CD4-positive, alpha-beta T cell treated with Interleukin-1 beta for 1 hour (primary cell): ENCODE data around the gene TIMM13.
A peak's percentile ranks its signal among the peaks of the same experiment; 100 is the strongest.
"Not testable (repeated sequence)": the region's sequence is repeated elsewhere in the genome, so short reads cannot be mapped to it uniquely, and the experiment has no call there.

ENCODE experiments used
- DNase-seq, 2 donors: peaks; one replicate each; pipeline ENCODE4 v3.0.0-alpha.2; 2020 to 2022

TIMM13 gene

GRCh38 chr19:2429917-2430535 is 2.6 kb upstream of the TIMM13 start:
- no peak for DNase-seq

- no peak for DNase-seq
Measured at GRCh38 chr19:2428756-2429711, 1.6 kb upstream of the TIMM13 start.

GRCh38 chr19:2428321-2428690 is 920 bp upstream of the TIMM13 start:
- no peak for DNase-seq

GRCh38 chr19:2426611-2427428 is 566 bp downstream of the TIMM13 start:
- DNase-seq, result peak; percentile 31 to 53

GRCh38 chr19:2425622-2426581 is 1.5 kb downstream of the TIMM13 start:
- DNase-seq, result no peak

GRCh38 chr19:2424686-2425621 is 2.4 kb downstream of the TIMM13 start:
- no peak for DNase-seq

GRCh38 chr19:2423915-2424685 is 3.3 kb downstream of the TIMM13 start:
- DNase-seq, result no peak

GRCh38 chr19:2423071-2423914 is 4.1 kb downstream of the TIMM13 start:
- no peak for DNase-seq

GRCh38 chr19:2421581-2422306 is 5.6 kb downstream of the TIMM13 start:
- no peak for DNase-seq

GRCh38 chr19:2420490-2420889 is 6.9 kb downstream of the TIMM13 start:
- no peak for DNase-seq

GRCh38 chr19:2419754-2420153 is 7.6 kb downstream of the TIMM13 start:
- no peak for DNase-seq

GRCh38 chr19:2417881-2418406 is 9.4 kb downstream of the TIMM13 start:
- no peak for DNase-seq

- DNase-seq, result not testable (repeated sequence)
Measured at GRCh38 chr19:2417436-2417835, 9.9 kb downstream of the TIMM13 start.

GRCh38 chr19:2416321-2417097 is 10.9 kb downstream of the TIMM13 start:
- no peak for DNase-seq

- DNase-seq, result no peak
Measured at GRCh38 chr19:2415973-2416319, 11.4 kb downstream of the TIMM13 start.

GRCh38 chr19:2415281-2415972 is 12.0 kb downstream of the TIMM13 start:
- DNase-seq, result no peak

- no peak for DNase-seq
Measured at GRCh38 chr19:2413629-2414028, 13.8 kb downstream of the TIMM13 start.
